HG03521 (cell line): ENCODE measurements around the gene ACADSB.

Experiments
- ATAC-seq: cut with Tn5 transposase; IDR thresholded peaks from one replicate; pipeline ENCODE4 v1.9.1; 2021; ENCODE audit warnings: mild to moderate bottlenecking, moderate library complexity; ENCODE audit not compliant: unreplicated experiment

ACADSB gene

DNA sequence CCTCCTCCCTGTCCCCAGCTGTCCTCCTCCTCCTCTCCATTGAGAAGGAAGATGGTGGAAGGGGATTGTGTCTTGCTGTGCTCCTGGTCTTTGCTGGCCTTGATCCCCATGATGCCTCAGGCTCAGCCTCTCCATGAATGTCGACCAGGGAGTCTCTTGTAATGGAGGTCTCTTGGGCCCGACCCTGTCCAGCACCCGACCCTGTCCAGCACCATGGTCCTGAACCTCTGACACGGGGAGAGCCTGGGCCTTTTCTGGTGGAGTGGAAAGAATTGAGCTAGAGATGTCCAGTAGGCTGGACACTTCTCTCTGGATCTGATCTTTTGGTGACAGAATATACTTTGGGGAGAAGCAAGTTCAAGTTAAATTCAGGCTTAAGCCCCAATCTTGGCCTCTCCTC, 84.7 kb downstream of the ACADSB start:
- ATAC-seq, result no peak

DNA sequence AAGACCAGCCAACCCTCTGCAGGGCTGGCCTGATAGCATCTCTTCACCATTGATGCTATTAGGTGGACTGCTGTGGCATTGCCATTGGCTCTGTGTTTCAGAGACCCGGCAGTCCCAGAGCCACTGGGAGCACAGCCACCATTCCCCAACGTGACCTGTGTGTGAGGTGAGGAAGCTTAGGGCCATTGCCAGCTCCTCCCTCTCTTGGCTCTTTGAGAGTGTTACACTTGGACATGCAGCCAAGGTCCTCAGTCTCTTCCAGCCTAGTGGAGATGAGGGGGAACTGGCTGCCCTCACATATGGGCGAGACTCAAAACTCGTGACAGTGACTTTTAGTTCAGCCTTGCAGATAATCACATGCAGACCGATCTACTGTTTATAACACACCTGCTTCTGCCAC, 87.6 kb downstream of the ACADSB start:
- no peak for ATAC-seq

DNA sequence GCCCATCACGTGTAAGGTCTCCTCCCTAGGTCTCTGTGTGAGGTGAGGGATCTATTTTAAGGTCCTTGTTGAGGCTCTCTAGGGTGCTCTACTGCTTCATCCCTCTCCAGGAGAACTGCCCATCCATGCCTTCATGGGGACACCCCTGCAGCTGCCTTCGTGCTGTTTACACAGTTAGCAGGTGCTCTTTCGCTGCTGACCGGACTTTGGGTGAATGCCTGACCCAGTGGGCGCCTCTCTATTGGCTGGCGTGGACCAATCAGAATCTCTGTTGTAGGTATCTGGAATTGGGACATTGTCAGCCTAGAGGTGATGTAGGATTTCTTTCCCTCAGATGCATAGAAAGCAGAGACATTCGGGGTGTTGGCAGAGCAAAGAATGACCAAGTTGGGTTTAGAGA, 88.2 kb downstream of the ACADSB start:
- no peak for ATAC-seq

DNA sequence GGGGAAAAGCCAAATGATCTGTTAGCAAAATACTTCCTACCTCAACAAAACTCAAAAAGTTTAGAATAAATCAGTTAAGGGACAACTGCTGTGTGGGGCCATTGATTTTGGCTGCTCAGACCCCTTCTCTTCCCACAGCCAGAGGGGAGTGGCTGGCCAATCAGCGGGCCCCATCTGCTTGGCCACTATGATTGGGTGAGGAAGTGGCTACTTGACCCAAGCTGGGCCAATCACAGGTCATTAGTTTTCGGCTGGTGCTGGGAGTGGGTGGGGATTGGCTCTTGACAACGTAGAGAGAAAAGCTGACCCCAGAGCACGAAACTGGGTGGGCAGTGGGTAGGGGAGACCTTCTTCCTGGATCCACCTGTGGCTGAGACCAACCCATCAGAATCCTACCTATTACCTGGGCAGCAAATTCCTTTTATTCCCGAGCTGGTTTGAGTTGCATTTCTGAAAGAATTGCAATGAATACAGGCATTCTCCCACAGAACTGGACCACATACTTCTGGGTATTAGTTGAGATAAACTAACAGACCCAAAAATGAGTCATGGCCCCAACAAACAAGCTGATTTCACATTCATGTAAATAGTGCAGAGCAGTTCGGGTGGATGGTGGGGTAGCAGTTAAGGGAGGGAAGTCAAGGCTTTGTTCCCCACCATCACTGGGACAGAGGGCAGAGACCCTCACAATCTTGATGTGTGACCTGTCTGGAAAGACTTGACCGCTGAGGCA, 91.4 kb downstream of the ACADSB start:
- ATAC-seq, result no peak

DNA sequence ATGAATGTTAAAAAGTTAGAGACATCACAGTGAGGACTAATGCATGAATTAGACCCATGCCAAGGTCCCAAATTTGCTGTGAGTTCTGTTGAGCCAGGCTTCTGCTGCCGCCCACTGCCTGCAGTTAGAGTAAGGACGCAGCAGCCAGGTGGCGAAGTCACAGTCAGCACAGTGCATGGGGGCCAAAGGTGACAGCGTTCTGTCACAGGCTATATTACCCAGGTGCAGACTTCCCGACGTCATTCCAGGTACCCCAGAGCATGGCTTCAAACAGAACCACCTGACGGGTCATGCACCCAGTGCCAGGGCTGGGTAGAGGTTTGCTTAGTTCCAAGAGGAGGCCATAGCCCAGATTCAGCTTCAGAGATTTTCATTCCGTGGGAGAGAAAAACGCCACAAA, 93.1 kb downstream of the ACADSB start:
- no peak for ATAC-seq

DNA sequence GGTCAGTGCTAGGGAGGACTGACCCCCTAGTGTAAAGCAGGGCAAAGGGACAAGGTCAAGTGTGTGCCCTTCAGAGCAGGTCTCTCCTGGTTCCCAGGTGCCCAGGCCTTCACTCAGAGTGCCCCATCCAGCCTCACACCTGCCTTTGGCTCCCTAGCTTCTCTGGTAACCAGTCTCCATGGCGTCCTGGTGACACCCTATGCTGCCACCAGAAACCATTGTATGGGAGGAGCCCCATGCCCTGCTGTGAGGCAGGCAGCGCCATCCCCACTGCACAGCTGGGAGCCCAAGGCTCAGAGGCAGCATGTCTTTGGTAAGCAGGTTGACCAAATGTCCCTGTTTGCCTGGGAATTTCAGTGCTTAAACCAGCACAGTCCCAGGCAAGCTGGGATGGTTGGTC, 93.9 kb downstream of the ACADSB start:
- no peak for ATAC-seq

DNA sequence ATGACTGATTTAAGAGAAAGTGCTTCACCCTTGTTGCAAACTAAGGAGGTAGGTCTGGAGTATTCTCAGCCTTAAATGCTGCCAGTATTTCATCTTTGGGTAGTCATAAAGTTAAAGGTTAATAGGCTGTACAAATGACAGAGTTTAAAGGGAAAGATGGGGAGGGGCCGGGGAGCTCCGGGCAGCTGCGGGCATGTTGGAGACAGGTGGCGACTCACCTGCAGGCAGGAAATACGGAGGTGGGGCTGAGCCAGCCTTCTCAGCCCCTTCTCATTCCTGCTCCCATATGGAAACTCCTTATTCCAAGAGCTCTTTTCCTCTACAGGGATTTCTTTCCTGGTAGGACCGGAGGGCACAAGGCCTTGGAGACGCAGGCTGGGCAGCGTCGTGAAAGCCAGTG, 95.1 kb downstream of the ACADSB start:
- ATAC-seq, result no peak
